Muscle of leg (tissue), 11 donors: ENCODE results near the gene ATPAF2. TPM values are rescaled to one million over a fixed set of nuclear protein-coding genes. Genes with fewer than 3 reads are reported as not detected.

ENCODE experiments used
- DNase-seq: peaks from one replicate; pipeline ENCODE4 v3.0.0; 2013
- H3K27ac ChIP-seq: one replicate; pipeline ENCODE4 v1.5.1; 2013; ENCODE audit warnings: mild to moderate bottlenecking, low read length, control low read depth
- H3K27me3 ChIP-seq: one replicate; pipeline ENCODE4 v1.6.1; 2013; ENCODE audit warnings: low read length; ENCODE audit not compliant: control insufficient read depth, insufficient read depth
- H3K36me3 ChIP-seq: one replicate; pipeline ENCODE4 v1.6.1; 2013; ENCODE audit warnings: low read length; ENCODE audit not compliant: control insufficient read depth, insufficient read depth
- H3K4me1 ChIP-seq: one replicate; pipeline ENCODE4 v1.6.1; 2013; ENCODE audit warnings: low read length; ENCODE audit not compliant: control insufficient read depth, insufficient read depth
- H3K4me3 ChIP-seq: one replicate; pipeline ENCODE4 v1.5.1; 2013; ENCODE audit warnings: low read length, control low read depth
- H3K9me3 ChIP-seq: replicated peaks from 2 replicates; pipeline ENCODE4 v1.6.1; 2013; ENCODE audit warnings: low read depth, low read length; ENCODE audit not compliant: control insufficient read depth
- WGBS: methylation state at CpG from one replicate; pipeline ENCODE4 v1.1.5; 2013; ENCODE audit warnings: missing lambda C conversion rate; ENCODE audit not compliant: insufficient coverage; 5-methylcytosine and 5-hydroxymethylcytosine counted together
- polyA plus RNA-seq, 8 donors: library from polyadenylated mRNA; unstranded; fragments of 120-200 nt; gene quantifications; one replicate each; pipeline versions ENCODE4 v1.2.1 to v1.2.3, GENCODE V29; 2013; ENCODE audit warnings: inconsistent platforms in 1 of 8, low replicate concordance in 1 of 8; ENCODE audit not compliant: insufficient read length in 8 of 8, insufficient read depth in 1 of 8
- total RNA-seq: library from RNA; stranded (reverse); fragments of 120-200 nt; gene quantifications from one replicate; pipeline ENCODE4 v1.2.4, GENCODE V29; 2013

ATPAF2 gene
- total and polyA plus RNA-seq, 9 donors = 14.1 to 21.7 (median 16.5) TPM

- no peak overlapping the region for H3K4me3 ChIP-seq
- H3K4me1 ChIP-seq = peaks cover 4% of the 10 kb centered on the region
- peaks cover 2% of the 10 kb centered on the region for H3K27me3 ChIP-seq
- no peak for DNase-seq
- WGBS = no CpG with 5 or more reads among the region's 2 CpGs
- no peak overlapping the region for H3K27ac ChIP-seq
- H3K9me3 ChIP-seq = no peaks in the 10 kb centered on the region
- peaks cover 15% of the 10 kb centered on the region for H3K36me3 ChIP-seq
Measured at GRCh38 chr17:18069101-18069500, 30.1 kb upstream of the ATPAF2 start.

DNA sequence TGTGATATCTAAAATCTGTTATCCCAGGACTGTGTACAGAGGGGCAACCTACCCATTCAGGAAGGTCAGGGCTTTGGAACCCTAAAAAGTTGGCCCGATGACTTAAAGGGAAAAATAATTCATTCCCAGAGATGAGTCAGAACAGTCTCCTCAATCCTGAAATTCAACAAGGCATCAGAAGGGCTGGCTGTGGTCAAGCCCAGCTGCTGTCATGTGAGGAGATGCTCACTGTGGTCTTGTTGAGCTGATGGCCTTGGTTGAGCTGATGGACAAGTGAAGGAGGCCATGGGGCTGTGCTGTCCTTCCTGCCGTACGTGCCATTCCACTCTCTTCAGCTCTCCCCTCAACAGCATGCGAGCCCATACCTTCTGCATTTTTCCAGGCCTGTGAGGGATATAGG, 27.9 kb upstream of the ATPAF2 start:
- Histone ChIP-seq H3K36me3 (peaks cover 27% of the 10 kb centered on the region), H3K9me3 (no peaks in the 10 kb centered on the region), H3K27me3 (peaks cover 2% of the 10 kb centered on the region), H3K4me3 (no peak overlapping the region), H3K4me1 (peaks cover 4% of the 10 kb centered on the region), H3K27ac (no peak overlapping the region)
- no peak for DNase-seq
- 100% methylated on average over 1 of the region's 4 CpGs for WGBS

DNA sequence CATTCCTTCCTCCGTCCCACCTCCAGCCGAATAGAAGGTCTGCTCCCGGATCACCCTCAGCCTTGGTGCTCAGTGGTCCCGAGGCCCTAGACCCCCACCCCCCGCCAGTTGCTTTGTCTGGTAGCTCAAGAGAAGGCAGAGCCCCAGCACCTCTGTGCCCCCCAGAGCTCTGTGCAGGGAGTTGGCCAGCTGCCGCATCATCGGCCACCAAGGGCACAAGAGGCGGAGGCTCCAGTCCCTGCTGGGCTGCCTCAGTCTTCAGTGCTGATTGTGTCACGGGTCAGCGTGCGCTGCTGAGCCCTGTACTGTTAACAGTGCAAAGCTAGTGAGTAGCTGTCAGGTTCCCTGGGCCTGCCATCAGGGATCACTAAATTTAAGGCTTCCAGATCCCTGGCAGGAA, 26.6 kb upstream of the ATPAF2 start:
- Histone ChIP-seq H3K4me3 (no peak overlapping the region), H3K27ac (no peak overlapping the region), H3K27me3 (no peaks in the 10 kb centered on the region), H3K4me1 (no peaks in the 10 kb centered on the region), H3K9me3 (no peaks in the 10 kb centered on the region), H3K36me3 (peaks cover 35% of the 10 kb centered on the region)
- 94% methylated on average over 10 of the region's 11 CpGs for WGBS
- no peak for DNase-seq

GRCh38 chr17:18064053-18064452, 25.1 kb upstream of the ATPAF2 start:
- H3K4me3 ChIP-seq = no peak overlapping the region
- no peaks in the 10 kb centered on the region for H3K9me3 ChIP-seq
- DNase-seq = no peak
- H3K36me3 ChIP-seq = peaks cover 42% of the 10 kb centered on the region
- H3K27me3 ChIP-seq = no peaks in the 10 kb centered on the region
- WGBS = no CpG with 5 or more reads among the region's 2 CpGs
- H3K4me1 ChIP-seq = no peaks in the 10 kb centered on the region
- H3K27ac ChIP-seq = no peak overlapping the region

DNA sequence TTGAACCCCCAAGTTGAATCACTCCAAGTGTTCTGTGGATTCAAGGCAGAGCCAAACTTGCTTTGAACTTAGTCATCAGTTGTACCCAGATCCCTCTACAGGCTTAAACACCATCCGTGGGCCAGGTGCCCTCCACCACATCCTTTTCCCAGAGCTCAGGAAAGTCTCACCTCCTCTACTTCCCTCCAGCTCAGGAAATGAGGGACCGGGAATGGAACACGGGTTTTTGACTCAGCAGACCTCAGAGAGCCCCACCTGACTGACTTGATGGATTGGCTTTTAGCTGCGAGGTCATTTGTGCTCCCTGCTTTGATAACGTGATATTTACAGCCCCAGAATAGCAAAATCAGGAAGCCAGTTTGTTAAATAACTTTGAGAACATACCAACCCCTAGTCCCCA, 20.3 kb upstream of the ATPAF2 start:
- H3K27ac ChIP-seq = no peak overlapping the region
- H3K27me3 ChIP-seq = no peaks in the 10 kb centered on the region
- H3K36me3 ChIP-seq = peaks cover 52% of the 10 kb centered on the region
- 92% methylated on average over 5 of the region's 5 CpGs for WGBS
- H3K4me3 ChIP-seq = no peak overlapping the region
- no peaks in the 10 kb centered on the region for H3K9me3 ChIP-seq
- DNase-seq = no peak
- no peaks in the 10 kb centered on the region for H3K4me1 ChIP-seq

DNA sequence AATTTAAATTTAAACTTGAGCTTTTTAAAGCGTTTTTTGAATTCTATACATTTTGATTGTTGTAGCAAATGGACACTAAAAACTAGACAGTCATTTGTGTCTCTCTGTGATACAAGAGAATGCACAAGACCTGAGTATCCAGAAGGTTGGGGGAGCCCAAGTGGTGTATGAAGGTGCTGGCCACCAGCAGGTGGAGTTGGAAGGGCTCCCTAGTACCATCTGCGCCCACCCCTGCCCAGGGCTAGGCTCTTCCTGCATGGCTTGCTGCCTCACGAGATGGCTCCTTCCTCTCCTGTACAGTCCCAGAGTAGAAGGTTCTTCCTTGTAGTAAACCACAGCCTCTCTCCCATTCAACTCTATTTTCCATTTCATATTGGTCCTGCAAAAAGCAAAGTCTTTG, 17.2 kb upstream of the ATPAF2 start:
- Histone ChIP-seq H3K9me3 (no peaks in the 10 kb centered on the region), H3K27ac (no peak overlapping the region), H3K4me3 (no peak overlapping the region), H3K4me1 (no peaks in the 10 kb centered on the region), H3K27me3 (no peaks in the 10 kb centered on the region), H3K36me3 (peaks cover 42% of the 10 kb centered on the region)
- no peak for DNase-seq
- 92% methylated on average over 2 of the region's 3 CpGs for WGBS

DNA sequence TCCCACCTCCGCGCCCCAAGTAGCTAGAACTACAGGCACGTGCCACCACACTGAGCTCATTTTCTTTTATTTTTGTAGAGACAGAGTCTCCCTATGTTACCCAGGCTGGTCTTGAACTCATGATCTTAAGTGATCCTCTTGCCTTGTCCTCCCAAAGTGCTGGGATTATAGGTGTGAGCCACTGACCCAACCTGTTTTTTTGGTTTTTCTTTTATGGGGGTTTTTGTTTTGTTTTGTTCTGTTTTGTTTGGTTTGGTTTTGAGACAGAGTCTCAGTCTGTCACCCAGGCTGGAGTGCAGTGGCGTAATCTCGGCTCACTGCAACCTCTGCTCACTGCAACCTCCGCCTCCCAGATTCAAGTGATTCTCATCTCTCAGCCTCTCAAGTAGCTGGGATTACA, 16.6 kb upstream of the ATPAF2 start:
- no peak for DNase-seq
- Histone ChIP-seq H3K36me3 (peaks cover 40% of the 10 kb centered on the region), H3K4me1 (no peaks in the 10 kb centered on the region), H3K27ac (no peak overlapping the region), H3K9me3 (no peaks in the 10 kb centered on the region), H3K4me3 (no peak overlapping the region), H3K27me3 (no peaks in the 10 kb centered on the region)
- WGBS = 89% methylated on average over 3 of the region's 6 CpGs

DNA sequence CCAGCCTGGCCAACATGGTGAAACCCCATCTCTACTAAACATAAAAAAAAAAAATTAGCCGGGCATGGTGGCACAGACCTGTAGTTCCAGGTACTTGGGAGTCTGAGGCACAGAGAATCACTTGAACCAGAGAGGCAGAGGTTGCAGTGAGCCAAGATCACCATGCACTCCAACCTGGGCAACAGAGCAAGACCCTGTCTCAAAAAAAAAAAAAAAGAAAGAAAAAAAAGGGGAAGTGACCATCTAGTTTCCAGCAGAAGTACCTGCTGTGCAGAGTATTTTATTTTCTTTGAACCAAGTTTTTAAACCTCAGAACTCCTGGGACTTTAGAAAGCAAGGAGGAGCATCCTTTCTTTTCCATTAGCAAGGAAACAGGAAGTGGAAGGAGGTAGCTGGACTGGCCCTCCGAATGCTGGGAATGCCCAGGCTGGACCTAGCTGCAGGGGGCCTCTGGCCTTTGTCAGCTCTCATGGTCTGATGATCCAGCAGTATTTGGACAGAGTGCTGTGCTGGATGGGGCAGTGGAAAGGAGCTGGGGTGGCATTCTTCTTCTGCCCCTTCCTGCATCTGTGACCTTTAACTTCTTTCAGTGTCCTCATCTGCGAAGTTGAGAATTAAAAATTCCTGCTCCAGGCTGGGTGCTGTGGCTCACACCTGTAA, 6.9 kb upstream of the ATPAF2 start:
- H3K27ac ChIP-seq = no peak overlapping the region
- H3K27me3 ChIP-seq = no peaks in the 10 kb centered on the region
- no peaks in the 10 kb centered on the region for H3K9me3 ChIP-seq
- peaks cover 2% of the 10 kb centered on the region for H3K4me1 ChIP-seq
- H3K36me3 ChIP-seq = peaks cover 21% of the 10 kb centered on the region
- no peak for DNase-seq
- WGBS = no CpG with 5 or more reads among the region's 3 CpGs
- H3K4me3 ChIP-seq = no peak overlapping the region

GRCh38 chr17:18044609-18045008, 5.6 kb upstream of the ATPAF2 start:
- Histone ChIP-seq H3K4me3 (no peak overlapping the region), H3K36me3 (peaks cover 16% of the 10 kb centered on the region), H3K27me3 (no peaks in the 10 kb centered on the region), H3K9me3 (no peaks in the 10 kb centered on the region), H3K4me1 (peaks cover 12% of the 10 kb centered on the region), H3K27ac (no peak overlapping the region)
- no peak for DNase-seq
- 93% methylated on average over 3 of the region's 3 CpGs for WGBS

DNA sequence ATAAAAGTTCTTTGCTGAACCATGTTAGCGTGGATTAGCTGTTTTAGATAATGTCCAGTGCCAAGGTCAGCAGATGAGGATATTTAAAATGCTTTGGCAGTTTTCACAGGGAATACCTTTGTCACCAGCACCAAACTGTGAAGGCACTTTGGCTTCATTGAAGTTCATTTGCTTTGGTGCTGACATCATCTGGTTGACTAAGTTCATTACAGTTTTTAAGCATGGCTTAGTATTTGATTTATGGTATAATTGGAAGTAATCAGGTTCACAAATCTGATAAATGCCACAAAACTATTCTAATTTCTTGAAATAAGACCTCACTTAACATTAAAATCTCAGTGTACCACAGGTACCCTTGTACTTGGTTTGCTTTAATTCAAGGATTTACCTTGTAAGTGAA, 4.5 kb upstream of the ATPAF2 start:
- H3K4me3 ChIP-seq = no peak overlapping the region
- no peak for DNase-seq
- peaks cover 14% of the 10 kb centered on the region for H3K4me1 ChIP-seq
- H3K36me3 ChIP-seq = peaks cover 16% of the 10 kb centered on the region
- H3K27ac ChIP-seq = no peak overlapping the region
- H3K27me3 ChIP-seq = no peaks in the 10 kb centered on the region
- 71% methylated on average over 1 of the region's 1 CpG for WGBS
- H3K9me3 ChIP-seq = no peaks in the 10 kb centered on the region

- peaks cover 19% of the 10 kb centered on the region for H3K4me1 ChIP-seq
- H3K27ac ChIP-seq = no peak overlapping the region
- H3K36me3 ChIP-seq = peaks cover 16% of the 10 kb centered on the region
- H3K4me3 ChIP-seq = no peak overlapping the region
- no peak for DNase-seq
- H3K9me3 ChIP-seq = no peaks in the 10 kb centered on the region
- WGBS = no CpG with 5 or more reads among the region's 8 CpGs
- H3K27me3 ChIP-seq = no peaks in the 10 kb centered on the region
Measured at GRCh38 chr17:18042983-18043382, 4.0 kb upstream of the ATPAF2 start.
